Transverse colon (tissue), 4 donors: ENCODE data around the gene NUMA1. TPM values are rescaled to one million over a fixed set of nuclear protein-coding genes. Genes with fewer than 3 reads are reported as not detected.
A peak's percentile ranks its signal among the peaks of the same experiment; 100 is the strongest.

Experiments
- DNase-seq: peaks from one replicate; pipeline ENCODE4 v3.0.0-alpha.2; 2019
- H3K27ac ChIP-seq, 4 donors: fragments of 200-600 bp; sonication (generic); 2 replicates each; pipeline ENCODE4 v1.5.1; 2016 to 2018; ENCODE audit warnings: inconsistent platforms in 4 of 4
- H3K27me3 ChIP-seq: fragments of 200-600 bp; sonication (generic); 2 replicates; pipeline ENCODE4 v1.5.1; 2017; ENCODE audit warnings: inconsistent platforms
- H3K36me3 ChIP-seq, 4 donors: fragments of 200-600 bp; sonication (generic); 2 replicates each; pipeline ENCODE4 v1.5.1; 2017 to 2019; ENCODE audit warnings: inconsistent platforms in 4 of 4
- H3K4me1 ChIP-seq, 4 donors: fragments of 200-600 bp; sonication (generic); 2 replicates each; pipeline ENCODE4 v1.5.1; 2017 to 2020; ENCODE audit warnings: inconsistent platforms in 4 of 4
- H3K4me3 ChIP-seq, 4 donors: fragments of 200-600 bp; sonication (generic); 1 replicate in 1 of 4; 2 replicates in 3 of 4; pipeline versions ENCODE4 v1.5.1 to v1.6.1; 2017 to 2019; ENCODE audit warnings: inconsistent platforms in 4 of 4
- H3K9me3 ChIP-seq, 2 donors: fragments of 200-600 bp; sonication (generic); 2 replicates each; pipeline ENCODE4 v1.5.1; 2017 to 2019; ENCODE audit warnings: inconsistent platforms in 2 of 2
- EP300 ChIP-seq: sonication (generic); formaldehyde crosslinking; IDR thresholded peaks from one replicate; pipeline ENCODE4 v1.6.1; 2017; ENCODE audit warnings: antibody characterized with exemption, low read depth
- POLR2A ChIP-seq: fragments of 450-650 bp; IDR thresholded peaks from one replicate; pipeline ENCODE4 v1.6.1; 2016; ENCODE audit warnings: antibody characterized with exemption, mild to moderate bottlenecking, moderate library complexity
- POLR2AphosphoS5 ChIP-seq, 3 donors: sonication (generic); formaldehyde crosslinking; IDR thresholded peaks; one replicate each; pipeline ENCODE4 v1.6.1; 2016; ENCODE audit warnings: antibody characterized with exemption in 3 of 3
- WGBS, 2 donors: methylation state at CpG; one replicate each; pipeline ENCODE4 v1.1.5; 2018; ENCODE audit warnings: low coverage in 1 of 2; 5-methylcytosine and 5-hydroxymethylcytosine counted together
- in situ Hi-C, 4 donors: fragments of 200-750 bp; cut with MboI; loops; one replicate each; pipeline versions ENCODE4 v1.15.0 to v1.15.1; 2017; ENCODE audit warnings: low sequenced_read_pairs in 3 of 4, low pct_ligation_motif_present in 1 of 4, low pct_unique_long_range_greater_than_20kb in 1 of 4
- intact Hi-C: fragments of 100-400 bp; cut with DNase I; formaldehyde crosslinking; loops from one replicate; pipeline ENCODE4 v1.15.1; 2023; ENCODE audit warnings: low total_unique reads
- total RNA-seq, 4 donors: library from RNA; depleted of rRNA; stranded (reverse); fragments of >200 nt; gene quantifications; one replicate each; pipeline ENCODE4 v1.1.0, GENCODE V29; 2016
- TF ChIP-seq, protein P1 (sequence below), 5 experiments: fragments of 200-600 bp in 3 of 5; fragments of 450-650 bp in 2 of 5; sonication (generic) in 3 of 5; IDR thresholded peaks; 1 replicate in 2 of 5; 2 replicates in 3 of 5; pipeline ENCODE4 v1.5.1; 2016 to 2017; ENCODE audit warnings: antibody characterized with exemption in 5 of 5, inconsistent platforms in 3 of 5, mild to moderate bottlenecking in 2 of 5, moderate library complexity in 1 of 5

The NUMA1 gene
- total RNA-seq, 4 donors from 2014 or later: 323 to 520 (median 419) TPM

GRCh38 chr11:72069787-72070251 is 10.5 kb downstream of the NUMA1 start:
- Histone ChIP-seq H3K27me3 (no peaks in the 10 kb centered on the region), H3K9me3 (no peaks in the 10 kb centered on the region), H3K4me3 (no peak overlapping the region), H3K27ac (peak overlapping the region; percentile 76 to 85 (median 80)), H3K4me1 (peaks cover 30 to 59% (median 43%) of the 10 kb centered on the region in 4 donors), H3K36me3 (no peaks in the 10 kb centered on the region)
- whole genome bisulfite sequencing, 2 donors: 9% methylated on average over 2 of the region's 2 CpGs; no CpG with 5 or more reads in 1 of the 2 donors
- intact Hi-C loops: no loop called here
- DNase-seq: peak; percentile 83
- TF ChIP-seq EP300 (no peak), POLR2AphosphoS5 (IDR thresholded peaks at IDR 0.05) (peak; percentile 13 to 71 (median 62))
- in situ Hi-C loops: no loop called here

DNA sequence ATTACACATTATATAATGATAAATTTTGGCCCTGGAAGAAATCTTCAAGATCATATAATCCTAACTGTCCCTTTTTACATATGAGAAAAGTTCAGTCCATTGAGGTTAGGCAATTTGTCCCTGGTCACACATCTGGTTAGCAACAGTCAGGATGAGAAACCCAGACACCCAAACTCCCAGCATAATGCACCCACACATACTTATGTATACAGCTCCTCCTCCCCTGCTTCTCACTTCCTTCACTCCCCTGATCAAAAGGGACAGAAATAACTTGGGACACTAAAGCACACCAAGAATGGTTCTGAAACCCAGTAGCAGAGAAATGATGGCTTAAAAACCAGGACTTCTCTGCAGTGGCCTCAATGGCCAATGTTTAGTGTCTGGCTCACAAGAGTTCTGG is 11.1 kb downstream of the NUMA1 start:
- Histone ChIP-seq H3K4me1 (peaks cover 30 to 59% (median 43%) of the 10 kb centered on the region in 4 donors), H3K4me3 (no peak overlapping the region), H3K27me3 (no peaks in the 10 kb centered on the region), H3K27ac (peak overlapping the region; percentile 76 to 85 (median 80)), H3K36me3 (no peaks in the 10 kb centered on the region), H3K9me3 (no peaks in the 10 kb centered on the region)
- intact Hi-C loops (no loop called here), in situ Hi-C loops (no loop called here)
- no peak for DNase-seq
- TF ChIP-seq EP300: no peak
- TF ChIP-seq, protein P1, sequence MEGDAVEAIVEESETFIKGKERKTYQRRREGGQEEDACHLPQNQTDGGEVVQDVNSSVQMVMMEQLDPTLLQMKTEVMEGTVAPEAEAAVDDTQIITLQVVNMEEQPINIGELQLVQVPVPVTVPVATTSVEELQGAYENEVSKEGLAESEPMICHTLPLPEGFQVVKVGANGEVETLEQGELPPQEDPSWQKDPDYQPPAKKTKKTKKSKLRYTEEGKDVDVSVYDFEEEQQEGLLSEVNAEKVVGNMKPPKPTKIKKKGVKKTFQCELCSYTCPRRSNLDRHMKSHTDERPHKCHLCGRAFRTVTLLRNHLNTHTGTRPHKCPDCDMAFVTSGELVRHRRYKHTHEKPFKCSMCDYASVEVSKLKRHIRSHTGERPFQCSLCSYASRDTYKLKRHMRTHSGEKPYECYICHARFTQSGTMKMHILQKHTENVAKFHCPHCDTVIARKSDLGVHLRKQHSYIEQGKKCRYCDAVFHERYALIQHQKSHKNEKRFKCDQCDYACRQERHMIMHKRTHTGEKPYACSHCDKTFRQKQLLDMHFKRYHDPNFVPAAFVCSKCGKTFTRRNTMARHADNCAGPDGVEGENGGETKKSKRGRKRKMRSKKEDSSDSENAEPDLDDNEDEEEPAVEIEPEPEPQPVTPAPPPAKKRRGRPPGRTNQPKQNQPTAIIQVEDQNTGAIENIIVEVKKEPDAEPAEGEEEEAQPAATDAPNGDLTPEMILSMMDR (IDR thresholded peaks at IDR 0.05): no peak
- TF ChIP-seq POLR2A: no peak
- TF ChIP-seq POLR2AphosphoS5 (IDR thresholded peaks at IDR 0.05): no peak

DNA sequence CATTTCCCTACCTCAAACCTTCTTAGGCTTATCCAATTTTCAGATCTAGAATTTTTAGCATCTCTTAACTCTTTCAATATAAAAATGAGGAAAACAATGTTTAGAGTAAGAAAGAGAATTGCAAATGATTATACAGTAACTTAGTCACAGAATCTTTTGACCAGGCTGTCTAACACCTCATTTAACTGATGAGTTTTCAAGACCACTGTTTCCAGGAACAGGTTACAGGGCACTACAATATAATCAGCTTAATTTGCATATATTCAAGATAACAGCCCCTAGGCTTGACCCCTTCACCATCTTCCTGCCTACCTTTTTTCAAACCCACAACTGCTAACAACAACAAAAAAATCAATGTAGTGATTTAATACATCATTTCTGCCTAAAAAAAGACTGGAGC is 12.7 kb downstream of the NUMA1 start:
- intact Hi-C loops: no loop called here
- H3K27ac ChIP-seq: peak overlapping the region in 3 of 4 donors; percentile 68 to 85 (median 77)
- no peaks in the 10 kb centered on the region for H3K36me3 ChIP-seq
- H3K4me1 ChIP-seq: peaks cover 30 to 59% (median 43%) of the 10 kb centered on the region in 4 donors
- DNase-seq: no peak
- H3K27me3 ChIP-seq: no peaks in the 10 kb centered on the region
- in situ Hi-C loops: no loop called here
- H3K9me3 ChIP-seq: no peaks in the 10 kb centered on the region
- no peak for TF ChIP-seq POLR2A
- TF ChIP-seq, protein P1 (IDR thresholded peaks at IDR 0.05): no peak
- no peak for TF ChIP-seq EP300
- no peak for TF ChIP-seq POLR2AphosphoS5 (IDR thresholded peaks at IDR 0.05)
- no peak overlapping the region for H3K4me3 ChIP-seq

- Histone ChIP-seq H3K27ac (peak overlapping the region; percentile 55 to 85 (median 72)), H3K4me3 (no peak overlapping the region), H3K36me3 (no peaks in the 10 kb centered on the region), H3K9me3 (no peaks in the 10 kb centered on the region), H3K4me1 (peaks cover 30 to 56% (median 40%) of the 10 kb centered on the region in 4 donors), H3K27me3 (no peaks in the 10 kb centered on the region)
- no peak for TF ChIP-seq EP300
- TF ChIP-seq POLR2AphosphoS5 (IDR thresholded peaks at IDR 0.05): no peak
- no peak for TF ChIP-seq POLR2A
- TF ChIP-seq, protein P1 (IDR thresholded peaks at IDR 0.05): no peak
- no peak for DNase-seq
- in situ Hi-C loops: no loop called here
- intact Hi-C loops: no loop called here
Measured at GRCh38 chr11:72067266-72067665, 13.1 kb downstream of the NUMA1 start.

GRCh38 chr11:72066855-72067254 is 13.5 kb downstream of the NUMA1 start:
- Histone ChIP-seq H3K9me3 (no peaks in the 10 kb centered on the region), H3K27ac (peak overlapping the region; percentile 55 to 85 (median 72)), H3K4me1 (peaks cover 30 to 52% (median 37%) of the 10 kb centered on the region in 4 donors), H3K36me3 (no peaks in the 10 kb centered on the region), H3K4me3 (no peak overlapping the region), H3K27me3 (no peaks in the 10 kb centered on the region)
- DNase-seq: no peak
- TF ChIP-seq POLR2A: no peak
- TF ChIP-seq, protein P1 (IDR thresholded peaks at IDR 0.05): no peak
- no peak for TF ChIP-seq POLR2AphosphoS5 (IDR thresholded peaks at IDR 0.05)
- no peak for TF ChIP-seq EP300
- intact Hi-C loops: no loop called here
- in situ Hi-C loops: no loop called here
